ENCODE results near the gene ACSM5. TPM values are rescaled to one million over a fixed set of nuclear protein-coding genes. Genes with fewer than 3 reads are reported as not detected.

Gene ACSM5
- total RNA-seq, result 3.0 TPM

GRCh38 chr16:20409398-20410120, at the start of gene ACSM5:
Gene ACSM5 (plus strand): TSS chr16:20409534. CDS start chr16:20411485, 1,951 bp downstream.

DNA sequence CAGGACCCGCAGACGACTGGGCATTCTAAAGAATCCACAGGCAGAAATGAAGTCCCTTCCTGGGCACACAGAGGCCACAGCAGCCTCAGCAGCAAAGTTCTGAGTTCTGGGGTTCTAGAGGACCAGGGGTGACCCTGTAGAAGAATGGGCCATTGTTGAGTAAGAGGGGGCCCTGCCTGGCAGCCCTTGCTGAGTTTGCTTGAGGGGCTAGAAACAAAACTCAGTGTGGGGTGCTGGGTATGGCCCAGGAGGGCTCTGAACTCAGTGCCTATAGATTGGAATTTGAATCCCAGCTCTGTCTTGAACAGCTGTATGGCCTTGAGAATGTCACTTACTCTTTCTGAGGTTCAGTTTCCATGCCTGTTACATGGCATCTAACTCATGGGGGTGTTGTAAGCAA, 4.7 kb upstream of the ACSM5 start, which contains the start of gene PDILT:
Gene PDILT (minus strand): TSS at position 101 of the 400 bp plus-strand sequence. CDS start 5,437 bp downstream, outside the sequence.

GRCh38 chr16:20451364-20451763, 42.0 kb downstream of the ACSM5 start, which contains the start of gene ACSM2A:
Gene ACSM2A (plus strand): TSS chr16:20451521. CDS start chr16:20460115, 8,594 bp downstream.

Other genes with a start within 250 kb of the ACSM5 start
- 4.3 TPM for gene GP2, start 82.0 kb upstream of the ACSM5 start, total RNA-seq
- 637 TPM for gene UMOD, start 56.8 kb upstream of the ACSM5 start, total RNA-seq
- not detected for gene PDILT, start 4.8 kb upstream of the ACSM5 start, total RNA-seq
- 57.6 TPM for gene ACSM2A, start 42.0 kb downstream of the ACSM5 start, total RNA-seq
- 77.8 TPM for gene ACSM2B, start 166.8 kb downstream of the ACSM5 start, total RNA-seq

Measured in metanephros (tissue), 1 donor.